Measurements from ENCODE around the gene DENND1C. TPM values are rescaled to one million over a fixed set of nuclear protein-coding genes. Genes with fewer than 3 reads are reported as not detected.

Gene DENND1C
- total and polyA plus RNA-seq, 2 of the 8 experiments (the other 6 are each of a cell fraction or from before 2014, with no cell fraction given), result 3.6 to 4.0 TPM

- H2BK12ac ChIP-seq (ENCODE audit: low read depth, low read length), result no peak overlapping the region
- no peak overlapping the region for H2BK5ac ChIP-seq (ENCODE audit: low read depth, low read length)
- no peak overlapping the region for H3K4ac ChIP-seq (replicated peaks; ENCODE audit: insufficient read length, low read depth, low read length)
- no peak overlapping the region for H3K14ac ChIP-seq (ENCODE audit: insufficient read length)
- H3K56ac ChIP-seq (replicated peaks; ENCODE audit: insufficient read length, low read depth, low read length), result no peak overlapping the region
- H3K18ac ChIP-seq (ENCODE audit: extremely low read depth, low read length), result no peak overlapping the region
- H2BK20ac ChIP-seq (ENCODE audit: low read length), result no peak overlapping the region
- no peak overlapping the region for H3K4me2 ChIP-seq (ENCODE audit: insufficient read depth in 1 of 2, low read depth in 2 of 2, low read length in 2 of 2)
- TF ChIP-seq SAP30 (IDR thresholded peaks at IDR 0.05; ENCODE audit: insufficient read depth, insufficient replicate concordance, low read length) (no peak), CBX5 (IDR thresholded peaks at IDR 0.05; ENCODE audit: low read depth, low read length) (no peak), RXRA (IDR thresholded peaks at IDR 0.05; ENCODE audit: insufficient read depth, low read depth, low read length) (no peak)
- POLR2A ChIA-PET (ENCODE audit: partially characterized antibody), result interaction anchor here (1.4 kb wide), 1 partner anchor 18 kb away, joined by 5 read pairs; no protein-coding TSS in a partner anchor
- H3K27ac ChIP-seq (ENCODE audit: low read depth, low read length), result no peak overlapping the region
- no peak overlapping the region for H4K8ac ChIP-seq (ENCODE audit: extremely low read depth, insufficient read depth, low read length)
- no peak overlapping the region for H2BK120ac ChIP-seq (replicated peaks; ENCODE audit: low read depth, low read length)
- no peak overlapping the region for H4K91ac ChIP-seq (replicated peaks; ENCODE audit: insufficient read length, low read length)
- H3K9me3 ChIP-seq (ENCODE audit: insufficient read depth in 2 of 2, low read depth in 1 of 2, low read length in 1 of 2), result peaks cover 0 to 8% of the 10 kb centered on the region in 2 experiments; a peak in 1 of 4 replicates
- no peaks in the 10 kb centered on the region for H3K79me2 ChIP-seq (ENCODE audit: control insufficient read depth in 1 of 2, insufficient read depth in 2 of 2, low read length in 2 of 2)
- WGBS, 2 experiments (ENCODE audit: extremely low coverage in 1 of 2, insufficient coverage in 1 of 2, insufficient read length in 1 of 2, insufficient replicate concordance in 2 of 2, low coverage in 1 of 2, low lambda C conversion rate in 2 of 2, missing lambda C conversion rate in 1 of 2), result 92% methylated on average over 11 of the region's 11 CpGs; no CpG with 5 or more reads in 1 of the 2 experiments
- no peak overlapping the region for H3K9ac ChIP-seq (replicated peaks in 1 of 4; ENCODE audit: extremely low read depth in 1 of 4, low read depth in 3 of 4, low read length in 3 of 4)
- no peak overlapping the region for H4K5ac ChIP-seq (ENCODE audit: insufficient read length, low read depth, low read length)
- FAIRE-seq, result no peak
- no peak overlapping the region for H3K23ac ChIP-seq (ENCODE audit: insufficient read length)
- H2AFZ ChIP-seq (ENCODE audit: low read length), result no peak overlapping the region
- CTCF ChIA-PET (ENCODE audit: partially characterized antibody), result interaction anchor here (0.9 to 1.1 kb wide), 2 partner anchors 36 to 235 kb away, joined by 3 read pairs; no protein-coding TSS in a partner anchor
- peaks cover 0 to 9% (median 0%) of the 10 kb centered on the region in 4 experiments; a peak in 5 of 7 replicates for H3K4me1 ChIP-seq (replicated peaks in 1 of 4; ENCODE audit: control insufficient read depth in 3 of 4, insufficient read depth in 4 of 4, low read length in 3 of 4)
- H3K36me3 ChIP-seq (ENCODE audit: control insufficient read depth in 2 of 4, insufficient read depth in 4 of 4, low read length in 3 of 4), result peaks cover 5 to 30% (median 10%) of the 10 kb centered on the region in 4 experiments; a peak in 7 of 8 replicates
- no peaks in the 10 kb centered on the region for H3K79me1 ChIP-seq (ENCODE audit: low read depth, low read length)
- no peaks in the 10 kb centered on the region for H3K27me3 ChIP-seq (replicated peaks in 1 of 4; ENCODE audit: control insufficient read depth in 3 of 4, extremely low read depth in 1 of 4, insufficient read depth in 3 of 4, low read length in 3 of 4)
- peaks cover 2% of the 10 kb centered on the region; the same call in 1 of the 2 replicates for H3K23me2 ChIP-seq (ENCODE audit: low read depth, low read length)
- no peak overlapping the region for H3K4me3 ChIP-seq (ENCODE audit: extremely low read depth in 1 of 4, insufficient read depth in 2 of 4, low read depth in 3 of 4, low read length in 4 of 4)
- no peak overlapping the region for H2BK15ac ChIP-seq (ENCODE audit: low read length)
- no peak overlapping the region for H2AK5ac ChIP-seq (ENCODE audit: low read depth, low read length)
- no peaks in the 10 kb centered on the region for H4K20me1 ChIP-seq (replicated peaks in 1 of 2; ENCODE audit: control insufficient read depth in 1 of 2, insufficient read depth in 2 of 2, low read length in 2 of 2)
- no peak for DNase-seq (ENCODE audit: low read depth in 1 of 2, low spot score in 2 of 2)
These were observed 27.5 kb downstream of the DENND1C start for GRCh38 chr19:6453951-6454565.
